Measurements from ENCODE around the gene PFKP.

GRCh38 chr10:3162533-3162932 lies 95.2 kb downstream of the PFKP start:
- TF ChIP-seq POLR2A (IDR thresholded peaks at IDR 0.05; ENCODE audit: low read length) (no peak), GATA1 (IDR thresholded peaks at IDR 0.05; ENCODE audit: low read depth, low read length) (no peak)
